Sigmoid colon (tissue), 7 donors: ENCODE measurements around the gene PTCSC3. TPM values are rescaled to one million over a fixed set of nuclear protein-coding genes. Genes with fewer than 3 reads are reported as not detected.

Experiments
- DNase-seq: peaks from one replicate; pipeline ENCODE4 v3.0.0-alpha.2; 2019
- H3K27ac ChIP-seq, 4 donors: fragments of 200-600 bp; sonication (generic); one replicate each; pipeline ENCODE4 v1.5.1; 2016 to 2019; ENCODE audit warnings: mild to moderate bottlenecking in 1 of 4
- H3K27me3 ChIP-seq, 3 donors: fragments of 200-600 bp; sonication (generic); one replicate each; pipeline ENCODE4 v1.5.1; 2019; ENCODE audit warnings: mild to moderate bottlenecking in 1 of 3
- H3K36me3 ChIP-seq, 4 donors: fragments of 200-600 bp; sonication (generic); one replicate each; pipeline ENCODE4 v1.5.1; 2016 to 2019
- H3K4me1 ChIP-seq, 4 donors: fragments of 200-600 bp; sonication (generic); one replicate each; pipeline ENCODE4 v1.5.1; 2017 to 2019
- H3K4me3 ChIP-seq, 4 donors: fragments of 200-600 bp; sonication (generic); one replicate each; pipeline ENCODE4 v1.5.1; 2017 to 2019; ENCODE audit warnings: mild to moderate bottlenecking in 2 of 4, moderate library complexity in 1 of 4
- H3K9me3 ChIP-seq, 4 donors: fragments of 200-600 bp in 3 of 4; sonication (generic) in 3 of 4; one replicate each; pipeline versions ENCODE4 v1.5.1 to v1.6.1; 2013 to 2019
- CTCF ChIP-seq, 4 experiments: fragments of 450-650 bp in 3 of 4; fragments of 200-600 bp in 1 of 4; IDR thresholded peaks; one replicate each; pipeline ENCODE4 v1.5.1; 2016 to 2019; ENCODE audit warnings: antibody characterized with exemption in 4 of 4, mild to moderate bottlenecking in 3 of 4, moderate library complexity in 2 of 4
- EP300 ChIP-seq, 4 donors: sonication (generic); formaldehyde crosslinking; IDR thresholded peaks; one replicate each; pipeline ENCODE4 v1.6.1; 2017; ENCODE audit warnings: antibody characterized with exemption in 4 of 4
- POLR2A ChIP-seq, 2 donors: fragments of 450-650 bp; IDR thresholded peaks; one replicate each; pipeline ENCODE4 v1.6.1; 2016; ENCODE audit warnings: antibody characterized with exemption in 2 of 2, mild to moderate bottlenecking in 2 of 2, moderate library complexity in 2 of 2
- POLR2AphosphoS5 ChIP-seq, 4 donors: sonication (generic); formaldehyde crosslinking; IDR thresholded peaks; one replicate each; pipeline ENCODE4 v1.6.1; 2017; ENCODE audit warnings: antibody characterized with exemption in 4 of 4
- WGBS, 2 donors: extraction: QIAGEN DNeasy Blood & Tissue Kit; methylation state at CpG; one replicate each; pipeline ENCODE4 v1.1.7; 2013; 5-methylcytosine and 5-hydroxymethylcytosine counted together
- intact Hi-C: fragments of 100-400 bp; cut with DNase I; formaldehyde crosslinking; loops from one replicate; pipeline ENCODE4 v1.15.1; 2023
- polyA plus RNA-seq, 3 donors: library from polyadenylated mRNA; stranded (reverse); fragments of 200-250 nt; gene quantifications; one replicate each; pipeline ENCODE4 v1.2.3, GENCODE V29; 2013
- total RNA-seq, 4 donors: library from RNA; depleted of rRNA; stranded (reverse); fragments of >200 nt; gene quantifications; one replicate each; pipeline ENCODE4 v1.1.0, GENCODE V29; 2016
- donor health status: healthy with polysubstance abuse.
- donor health status: Bipolar disorder and iron deficiency.
- donor health status: healthy.

The PTCSC3 gene
- total and polyA plus RNA-seq, 7 donors = not detected

GRCh38 chr14:36171607-36172006 lies 4.9 kb downstream of the PTCSC3 start:
- whole genome bisulfite sequencing, 2 donors = 41 to 47% methylated on average over 3 of the region's 3 CpGs
- H3K9me3 ChIP-seq = no peaks in the 10 kb centered on the region
- DNase-seq = no peak
- intact Hi-C loops = no loop called here
- TF ChIP-seq POLR2AphosphoS5 (IDR thresholded peaks at IDR 0.05) = no peak
- TF ChIP-seq CTCF (IDR thresholded peaks at IDR 0.05) = no peak
- TF ChIP-seq EP300 (IDR thresholded peaks at IDR 0.05) = no peak
- no peak for TF ChIP-seq POLR2A (IDR thresholded peaks at IDR 0.05)
- H3K27me3 ChIP-seq = no peaks in the 10 kb centered on the region
- H3K36me3 ChIP-seq = no peaks in the 10 kb centered on the region
- no peaks in the 10 kb centered on the region for H3K4me1 ChIP-seq
- H3K4me3 ChIP-seq = no peak overlapping the region
- H3K27ac ChIP-seq = no peak overlapping the region

GRCh38 chr14:36167431-36167830 lies 9.1 kb downstream of the PTCSC3 start:
- intact Hi-C loops = no loop called here
- no peak for DNase-seq
- H3K27ac ChIP-seq = no peak overlapping the region
- no peak overlapping the region for H3K4me3 ChIP-seq
- TF ChIP-seq EP300 (IDR thresholded peaks at IDR 0.05) (no peak), CTCF (IDR thresholded peaks at IDR 0.05) (no peak), POLR2AphosphoS5 (IDR thresholded peaks at IDR 0.05) (no peak), POLR2A (IDR thresholded peaks at IDR 0.05) (no peak)
- H3K9me3 ChIP-seq = no peaks in the 10 kb centered on the region
- WGBS, 2 donors = 74 to 86% methylated on average over 5 of the region's 5 CpGs
- no peaks in the 10 kb centered on the region for H3K27me3 ChIP-seq
- H3K4me1 ChIP-seq = no peaks in the 10 kb centered on the region
- H3K36me3 ChIP-seq = no peaks in the 10 kb centered on the region

GRCh38 chr14:36163451-36163850 lies 13.1 kb downstream of the PTCSC3 start:
- peaks cover 0 to 5% (median 0%) of the 10 kb centered on the region in 3 donors for H3K27me3 ChIP-seq
- H3K9me3 ChIP-seq = no peaks in the 10 kb centered on the region
- WGBS, 2 donors = 84 to 87% methylated on average over 5 of the region's 5 CpGs
- no peak overlapping the region for H3K4me3 ChIP-seq
- no peak overlapping the region for H3K27ac ChIP-seq
- H3K4me1 ChIP-seq = no peaks in the 10 kb centered on the region
- DNase-seq = no peak
- no peaks in the 10 kb centered on the region for H3K36me3 ChIP-seq
- intact Hi-C loops = no loop called here
- TF ChIP-seq CTCF (IDR thresholded peaks at IDR 0.05) (no peak), POLR2A (IDR thresholded peaks at IDR 0.05) (no peak)

GRCh38 chr14:36162267-36162666 lies 14.3 kb downstream of the PTCSC3 start:
- intact Hi-C loops = no loop called here
- Histone ChIP-seq H3K27me3 (peaks cover 0 to 5% (median 0%) of the 10 kb centered on the region in 3 donors), H3K9me3 (no peaks in the 10 kb centered on the region), H3K4me1 (no peaks in the 10 kb centered on the region), H3K27ac (no peak overlapping the region), H3K36me3 (no peaks in the 10 kb centered on the region), H3K4me3 (no peak overlapping the region)
- WGBS, 2 donors = 47 to 75% methylated on average over 9 of the region's 9 CpGs
- TF ChIP-seq CTCF (IDR thresholded peaks at IDR 0.05) = no peak
- TF ChIP-seq POLR2AphosphoS5 (IDR thresholded peaks at IDR 0.05) = no peak
- no peak for TF ChIP-seq POLR2A (IDR thresholded peaks at IDR 0.05)
- TF ChIP-seq EP300 (IDR thresholded peaks at IDR 0.05) = no peak
- DNase-seq = no peak

DNA sequence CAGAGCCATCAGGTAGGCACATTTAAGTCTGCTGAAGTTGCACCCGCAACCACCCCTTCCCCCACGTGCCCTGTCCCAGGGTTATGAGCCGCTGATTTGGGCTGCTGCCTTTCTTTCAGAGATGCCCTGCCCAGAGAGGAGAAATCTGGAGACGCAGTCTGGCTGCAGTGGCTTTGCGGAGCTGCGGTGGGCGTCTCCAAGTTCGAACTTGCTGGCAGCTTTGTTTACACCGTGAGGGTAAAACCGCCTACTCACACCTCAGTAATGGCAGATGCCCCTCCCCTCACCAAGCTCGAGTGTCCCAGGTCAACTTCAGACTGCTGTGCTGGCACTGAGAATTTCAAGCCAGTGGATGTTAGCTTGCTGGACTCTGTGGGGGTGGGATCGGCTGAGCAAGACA lies 14.7 kb downstream of the PTCSC3 start:
- WGBS, 2 donors = 42% methylated on average over 12 of the region's 12 CpGs
- no peak for TF ChIP-seq CTCF (IDR thresholded peaks at IDR 0.05)
- TF ChIP-seq EP300 (IDR thresholded peaks at IDR 0.05) = no peak
- no peak for TF ChIP-seq POLR2A (IDR thresholded peaks at IDR 0.05)
- TF ChIP-seq POLR2AphosphoS5 (IDR thresholded peaks at IDR 0.05) = no peak
- intact Hi-C loops = no loop called here
- Histone ChIP-seq H3K4me3 (no peak overlapping the region), H3K9me3 (no peaks in the 10 kb centered on the region), H3K36me3 (no peaks in the 10 kb centered on the region), H3K4me1 (no peaks in the 10 kb centered on the region), H3K27me3 (peaks cover 0 to 5% (median 0%) of the 10 kb centered on the region in 3 donors), H3K27ac (no peak overlapping the region)
- no peak for DNase-seq
